NB4 (cell line): ENCODE data around the gene HYI.

Experiments used
- MYC ChIP-seq: IDR thresholded peaks from 2 replicates; pipeline ENCODE4 v1.6.1; 2011; ENCODE audit warnings: low read depth, low read length
- POLR2A ChIP-seq: IDR thresholded peaks from 2 replicates; pipeline ENCODE4 v1.6.1; 2011; ENCODE audit warnings: mild to moderate bottlenecking; ENCODE audit not compliant: insufficient read length; ENCODE audit errors: extremely low read depth
- TF ChIP-seq, protein P1 (sequence below): IDR thresholded peaks from one replicate; pipeline ENCODE4 v1.5.1; 2012; ENCODE audit warnings: low read depth, low read length
- TF ChIP-seq, protein P2 (sequence below): IDR thresholded peaks from 2 replicates; pipeline ENCODE4 v1.6.1; 2011; ENCODE audit warnings: low read depth, low read length

DNA sequence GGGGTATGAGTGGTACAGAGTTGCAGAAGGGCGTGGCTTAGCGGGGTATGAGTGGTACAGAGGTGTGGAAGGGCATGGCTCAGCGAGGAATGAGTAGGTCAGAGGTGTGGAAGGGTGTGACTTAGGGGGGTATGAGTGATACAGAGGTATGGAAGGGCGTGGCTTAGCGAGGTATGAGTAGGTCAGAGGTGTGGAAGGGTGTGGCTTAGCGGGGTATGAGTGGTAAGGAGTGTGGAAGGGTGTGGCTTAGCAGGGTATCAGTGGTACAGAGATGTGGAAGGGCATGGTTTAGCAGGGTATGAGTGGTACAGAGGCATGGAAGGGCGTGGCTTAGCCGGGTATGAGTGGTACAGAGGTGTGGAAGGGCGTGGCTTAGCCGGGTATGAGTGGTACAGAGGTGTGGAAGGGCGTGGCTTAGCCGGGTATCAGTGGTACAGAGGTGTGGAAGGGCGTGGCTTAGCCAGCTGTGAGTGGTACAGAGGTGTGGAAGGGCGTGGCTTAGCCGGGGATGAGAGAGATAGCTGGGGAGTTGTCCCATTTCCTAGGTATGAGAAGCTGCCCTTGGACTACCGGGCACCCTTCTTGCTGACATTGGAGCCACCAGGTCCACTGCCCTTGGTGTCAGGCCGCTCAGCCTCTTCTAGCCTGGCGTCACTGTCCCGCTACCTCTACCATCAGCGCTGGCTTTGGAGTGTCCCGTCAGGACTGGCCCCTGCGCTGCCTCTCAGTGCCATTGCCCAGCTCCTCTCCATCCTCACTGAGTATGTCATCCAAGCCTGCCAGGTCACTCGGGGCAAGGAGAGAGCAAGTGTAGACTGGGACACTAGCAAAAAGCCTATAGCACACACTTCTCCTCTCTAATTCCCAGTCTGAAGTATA, 29.8 kb downstream of the HYI start:
- TF ChIP-seq, protein P1, sequence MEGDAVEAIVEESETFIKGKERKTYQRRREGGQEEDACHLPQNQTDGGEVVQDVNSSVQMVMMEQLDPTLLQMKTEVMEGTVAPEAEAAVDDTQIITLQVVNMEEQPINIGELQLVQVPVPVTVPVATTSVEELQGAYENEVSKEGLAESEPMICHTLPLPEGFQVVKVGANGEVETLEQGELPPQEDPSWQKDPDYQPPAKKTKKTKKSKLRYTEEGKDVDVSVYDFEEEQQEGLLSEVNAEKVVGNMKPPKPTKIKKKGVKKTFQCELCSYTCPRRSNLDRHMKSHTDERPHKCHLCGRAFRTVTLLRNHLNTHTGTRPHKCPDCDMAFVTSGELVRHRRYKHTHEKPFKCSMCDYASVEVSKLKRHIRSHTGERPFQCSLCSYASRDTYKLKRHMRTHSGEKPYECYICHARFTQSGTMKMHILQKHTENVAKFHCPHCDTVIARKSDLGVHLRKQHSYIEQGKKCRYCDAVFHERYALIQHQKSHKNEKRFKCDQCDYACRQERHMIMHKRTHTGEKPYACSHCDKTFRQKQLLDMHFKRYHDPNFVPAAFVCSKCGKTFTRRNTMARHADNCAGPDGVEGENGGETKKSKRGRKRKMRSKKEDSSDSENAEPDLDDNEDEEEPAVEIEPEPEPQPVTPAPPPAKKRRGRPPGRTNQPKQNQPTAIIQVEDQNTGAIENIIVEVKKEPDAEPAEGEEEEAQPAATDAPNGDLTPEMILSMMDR = no peak
- no peak for TF ChIP-seq POLR2A
- TF ChIP-seq, protein P2, sequence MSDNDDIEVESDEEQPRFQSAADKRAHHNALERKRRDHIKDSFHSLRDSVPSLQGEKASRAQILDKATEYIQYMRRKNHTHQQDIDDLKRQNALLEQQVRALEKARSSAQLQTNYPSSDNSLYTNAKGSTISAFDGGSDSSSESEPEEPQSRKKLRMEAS = no peak
- TF ChIP-seq MYC = no peak
